ENCODE results near the gene EIPR1. TPM values are rescaled to one million over a fixed set of nuclear protein-coding genes. Genes with fewer than 3 reads are reported as not detected.
A peak's percentile ranks its signal among the peaks of the same experiment; 100 is the strongest.

Gene EIPR1
- total RNA-seq, 2 donors from 2014 or later, result 34.5 to 35.1 TPM

DNA sequence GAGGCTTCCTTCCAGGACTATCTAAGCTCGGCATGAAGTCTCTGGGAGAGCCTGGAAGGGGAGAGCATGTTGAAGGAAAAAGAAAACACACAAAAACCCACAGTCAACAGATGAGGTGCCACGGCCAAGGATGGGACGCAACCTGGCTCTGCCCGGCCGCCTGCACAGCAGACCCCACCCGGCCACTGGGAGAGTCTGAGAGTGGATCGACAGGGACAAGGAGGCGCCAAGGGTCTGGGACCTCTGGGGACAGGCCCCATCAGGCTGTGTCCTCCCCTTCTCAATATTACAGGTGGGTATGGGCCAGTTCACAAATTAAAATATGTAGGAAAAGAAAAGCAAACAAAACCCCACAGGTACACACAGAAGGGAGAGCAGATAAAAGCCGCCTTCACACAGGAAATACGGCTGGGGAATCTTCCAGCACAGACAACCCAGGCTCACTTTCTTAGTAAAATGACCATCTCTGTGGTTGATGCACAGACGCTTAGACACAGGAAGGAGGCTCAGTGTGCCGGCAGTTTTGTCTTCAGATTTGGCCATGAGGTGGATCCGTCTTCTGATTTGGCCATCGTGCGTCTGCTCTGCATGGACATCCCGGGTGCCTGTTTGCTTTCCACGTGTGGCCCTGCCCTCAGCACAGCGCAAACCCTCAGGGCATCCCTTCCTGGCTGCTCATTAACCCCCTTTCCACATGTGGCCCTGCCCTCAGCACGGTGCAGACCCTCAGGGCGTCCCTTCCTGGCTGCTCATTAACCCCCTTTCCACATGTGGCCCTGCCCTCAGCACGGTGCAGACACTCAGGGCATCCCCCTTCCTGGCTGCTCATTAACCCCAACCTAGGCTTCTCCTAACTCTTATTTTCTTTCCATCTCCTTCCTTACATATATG, 138.4 kb downstream of the EIPR1 start:
- no peaks in the 10 kb centered on the region for H3K27me3 Mint-ChIP-seq (ENCODE audit: low read depth)
- H3K9me3 Mint-ChIP-seq, result no peaks in the 10 kb centered on the region
- peak overlapping the region; percentile 36 for H3K27ac Mint-ChIP-seq
- H3K36me3 Mint-ChIP-seq (ENCODE audit: insufficient read depth in 2 of 2), result peaks cover 1 to 3% of the 10 kb centered on the region in 2 donors
- peaks cover 45% of the 10 kb centered on the region for H3K4me1 Mint-ChIP-seq (ENCODE audit: low read depth)
- H3K4me3 Mint-ChIP-seq, result no peak overlapping the region
- DNase-seq, result peak; percentile 37 to 45
- peak; percentile 89 to 93 for ATAC-seq (replicated peaks in 1 of 2)

DNA sequence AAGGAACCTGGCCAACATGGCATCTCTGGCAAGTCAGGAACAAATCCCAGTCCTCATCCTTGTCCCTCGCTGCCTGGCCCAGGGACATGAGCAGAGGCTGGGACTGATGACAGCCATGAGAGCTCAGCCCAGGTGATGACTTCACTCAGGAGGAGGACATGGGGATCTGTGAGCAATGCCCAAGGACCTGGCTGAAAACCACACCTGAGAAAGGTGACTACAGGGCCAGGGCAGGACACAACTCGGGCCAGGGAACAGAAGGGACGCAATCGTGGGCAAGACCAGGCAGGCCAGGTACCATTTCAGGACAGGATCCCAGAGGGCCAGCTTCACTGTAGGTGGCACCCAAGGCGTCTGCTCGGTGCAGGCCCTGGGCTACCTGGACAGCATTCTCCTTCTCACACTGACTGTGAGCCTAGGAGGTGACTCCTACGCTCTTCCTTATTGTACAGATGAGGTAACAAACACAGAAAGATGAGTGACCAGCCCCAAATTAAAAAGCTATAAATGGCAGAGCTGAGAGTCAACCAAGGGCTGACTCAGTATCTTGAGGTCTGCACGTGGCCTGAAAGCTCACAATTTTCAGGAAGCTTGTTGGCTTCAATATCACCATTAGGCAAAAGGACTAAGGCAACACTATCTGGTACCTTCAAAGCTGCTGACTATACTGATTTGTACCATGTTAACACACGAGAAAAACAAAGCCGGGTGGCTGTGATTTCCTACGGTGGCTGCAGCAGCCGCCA, 141.1 kb downstream of the EIPR1 start:
- Mint-ChIP-seq H3K27me3 (ENCODE audit: low read depth) (no peaks in the 10 kb centered on the region), H3K36me3 (ENCODE audit: insufficient read depth in 2 of 2) (peaks cover 3 to 20% of the 10 kb centered on the region in 2 donors), H3K9me3 (no peaks in the 10 kb centered on the region), H3K27ac (peak overlapping the region; percentile 86), H3K4me1 (ENCODE audit: low read depth) (peaks cover 19% of the 10 kb centered on the region), H3K4me3 (no peak overlapping the region)
- DNase-seq, result no peak
- no peak for ATAC-seq (replicated peaks in 1 of 2)

DNA sequence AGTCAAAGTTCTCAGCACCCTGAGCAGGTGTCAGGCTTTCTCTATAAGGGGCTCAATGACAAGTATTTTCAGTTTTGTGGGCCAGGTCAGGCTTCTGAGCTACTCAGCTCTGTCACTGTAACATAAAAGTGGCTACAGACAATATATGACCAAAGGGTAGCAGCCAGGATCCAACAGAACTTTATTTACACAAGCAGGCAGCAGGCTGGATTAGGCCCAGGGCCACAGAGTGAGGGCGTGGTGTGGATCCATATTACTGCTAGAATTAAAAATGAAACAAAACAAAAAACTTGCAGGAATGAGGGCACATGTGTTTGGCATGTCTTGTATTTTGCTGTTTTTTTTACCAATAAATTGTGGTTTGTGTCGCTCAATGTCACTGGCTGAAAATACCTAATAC, 143.7 kb downstream of the EIPR1 start:
- no peak overlapping the region for H3K4me3 Mint-ChIP-seq
- peaks cover 10 to 27% of the 10 kb centered on the region in 2 donors for H3K36me3 Mint-ChIP-seq (ENCODE audit: insufficient read depth in 2 of 2)
- DNase-seq (no peak), ATAC-seq (replicated peaks in 1 of 2) (no peak)
- H3K27ac Mint-ChIP-seq, result no peak overlapping the region
- peaks cover 0 to 4% of the 10 kb centered on the region in 2 donors for H3K9me3 Mint-ChIP-seq
- H3K27me3 Mint-ChIP-seq (ENCODE audit: low read depth), result no peaks in the 10 kb centered on the region
- peaks cover 16% of the 10 kb centered on the region for H3K4me1 Mint-ChIP-seq (ENCODE audit: low read depth)

DNA sequence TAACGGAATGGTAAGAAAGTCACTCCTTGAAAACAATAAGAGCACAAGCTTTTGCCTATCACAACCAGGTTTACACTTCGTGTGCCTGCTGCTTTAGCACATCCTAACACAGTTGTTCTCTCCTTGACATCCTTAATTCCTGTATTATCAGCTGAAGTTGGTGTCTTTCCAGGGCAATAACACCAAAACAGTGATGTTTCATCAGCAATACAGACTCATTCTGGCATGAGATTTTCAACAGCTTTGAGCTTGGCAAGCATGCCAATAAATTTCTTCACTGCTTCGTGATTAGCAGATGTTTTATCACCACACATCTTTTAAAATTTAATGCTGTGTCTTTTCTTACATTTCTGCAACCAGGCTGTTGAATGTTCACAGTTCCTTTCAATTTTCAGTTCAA, 148.4 kb downstream of the EIPR1 start:
- Mint-ChIP-seq H3K4me3 (no peak overlapping the region), H3K4me1 (ENCODE audit: low read depth) (peaks cover 22% of the 10 kb centered on the region), H3K36me3 (ENCODE audit: insufficient read depth in 2 of 2) (peaks cover 23 to 48% of the 10 kb centered on the region in 2 donors), H3K27me3 (ENCODE audit: low read depth) (no peaks in the 10 kb centered on the region), H3K9me3 (peaks cover 8 to 13% of the 10 kb centered on the region in 2 donors), H3K27ac (no peak overlapping the region)
- DNase-seq (no peak), ATAC-seq (replicated peaks in 1 of 2) (no peak)

DNA sequence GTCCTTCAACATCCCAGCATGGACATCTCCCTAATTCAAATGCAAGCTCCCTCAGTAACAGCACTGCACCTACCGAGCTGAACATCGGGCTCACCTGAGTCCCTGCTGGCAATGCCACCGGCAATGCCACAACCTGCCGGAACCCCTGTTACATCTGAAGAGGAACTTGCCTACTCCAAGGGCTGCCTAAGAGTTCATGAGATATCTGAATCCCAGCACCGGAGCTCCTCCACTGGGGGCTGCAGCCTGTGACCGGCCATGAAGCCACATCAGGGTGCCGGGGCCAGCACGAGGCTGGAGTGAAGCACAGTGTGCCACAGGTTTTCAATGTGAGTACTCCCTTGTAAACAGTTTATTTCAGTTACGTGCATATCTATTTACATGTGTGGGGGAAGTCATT, 152.9 kb downstream of the EIPR1 start:
- ATAC-seq (replicated peaks in 1 of 2), result no peak
- Mint-ChIP-seq H3K36me3 (ENCODE audit: insufficient read depth in 2 of 2) (peaks cover 30 to 43% of the 10 kb centered on the region in 2 donors), H3K27me3 (ENCODE audit: low read depth) (no peaks in the 10 kb centered on the region), H3K9me3 (peaks cover 13 to 15% of the 10 kb centered on the region in 2 donors), H3K4me1 (ENCODE audit: low read depth) (peaks cover 46% of the 10 kb centered on the region), H3K4me3 (peak overlapping the region; percentile 34 to 71), H3K27ac (peak overlapping the region; percentile 98)
- no peak for DNase-seq

DNA sequence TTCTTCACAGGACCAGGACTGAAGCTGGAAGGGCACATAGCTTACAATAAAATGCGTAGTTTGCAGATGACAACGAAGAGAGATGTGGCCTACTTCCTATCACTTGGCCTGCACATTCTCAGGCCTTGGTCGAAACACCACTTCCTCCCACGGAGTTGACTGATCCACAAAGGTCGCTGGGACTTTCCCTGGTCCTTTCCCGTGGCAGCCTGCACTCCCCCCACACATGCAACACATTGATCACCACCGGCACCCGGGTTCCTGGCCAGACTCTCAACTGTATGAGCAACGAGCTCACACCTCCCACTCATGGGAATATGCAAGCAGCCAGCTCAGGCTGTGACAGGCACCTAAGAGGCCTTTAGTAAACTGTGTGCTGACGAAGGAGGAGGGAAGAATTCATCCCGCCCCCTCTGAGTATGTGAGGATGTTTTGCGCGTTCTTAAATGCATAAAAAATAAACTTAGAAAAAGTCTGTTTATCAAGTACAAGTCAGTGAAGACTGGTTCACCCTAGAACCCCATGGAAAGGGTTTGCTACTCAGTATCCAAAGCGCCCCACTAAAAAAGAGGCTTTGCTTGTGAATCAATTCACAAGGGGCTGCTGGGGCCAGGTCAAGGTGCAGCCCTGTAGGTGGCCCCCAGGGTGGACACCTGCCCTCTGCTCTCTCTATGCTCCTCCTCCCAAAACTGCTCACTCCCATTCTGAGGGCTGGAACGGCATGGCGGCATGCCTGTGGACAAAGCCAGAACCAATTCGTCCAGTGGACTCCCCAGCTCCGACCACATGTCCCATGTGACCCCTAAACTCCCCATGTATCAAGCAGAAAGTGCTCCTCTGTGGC, 154.3 kb downstream of the EIPR1 start:
- ATAC-seq (replicated peaks in 1 of 2) (peak; percentile 89 to 91), DNase-seq (peak; percentile 89 to 94)
- peak overlapping the region; percentile 71 to 73 for H3K4me3 Mint-ChIP-seq
- H3K9me3 Mint-ChIP-seq, result peaks cover 12% of the 10 kb centered on the region in 2 donors
- peaks cover 25 to 34% of the 10 kb centered on the region in 2 donors for H3K36me3 Mint-ChIP-seq (ENCODE audit: insufficient read depth in 2 of 2)
- no peaks in the 10 kb centered on the region for H3K27me3 Mint-ChIP-seq (ENCODE audit: low read depth)
- H3K27ac Mint-ChIP-seq, result peak overlapping the region; percentile 98
- H3K4me1 Mint-ChIP-seq (ENCODE audit: low read depth), result peaks cover 46% of the 10 kb centered on the region

DNA sequence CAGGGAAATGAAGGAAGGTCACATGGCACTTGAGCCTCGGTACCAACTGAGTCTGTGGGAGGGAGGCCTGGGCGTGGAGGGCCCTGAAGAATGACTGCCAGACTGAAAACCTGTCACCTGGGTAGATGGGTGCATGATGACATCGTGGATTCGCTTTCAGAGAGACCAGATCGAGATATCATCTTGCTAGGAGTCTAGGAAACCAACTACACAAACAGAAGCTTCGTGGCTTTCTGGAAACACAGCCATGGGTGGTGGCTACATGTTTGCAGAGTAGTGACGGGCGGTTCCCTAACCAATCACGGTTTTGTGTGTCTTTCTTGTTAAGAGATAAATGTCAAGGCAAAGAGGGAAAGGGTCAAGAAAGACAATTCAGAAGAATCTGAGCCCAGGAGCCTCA, 155.0 kb downstream of the EIPR1 start:
- peaks cover 49% of the 10 kb centered on the region for H3K4me1 Mint-ChIP-seq (ENCODE audit: low read depth)
- peak overlapping the region; percentile 98 for H3K27ac Mint-ChIP-seq
- peaks cover 11 to 12% of the 10 kb centered on the region in 2 donors for H3K9me3 Mint-ChIP-seq
- DNase-seq (peak; percentile 72 to 79), ATAC-seq (replicated peaks in 1 of 2) (peak; percentile 76 to 81)
- H3K27me3 Mint-ChIP-seq (ENCODE audit: low read depth), result no peaks in the 10 kb centered on the region
- H3K4me3 Mint-ChIP-seq, result peak overlapping the region; percentile 71 to 73
- H3K36me3 Mint-ChIP-seq (ENCODE audit: insufficient read depth in 2 of 2), result peaks cover 23 to 32% of the 10 kb centered on the region in 2 donors

DNA sequence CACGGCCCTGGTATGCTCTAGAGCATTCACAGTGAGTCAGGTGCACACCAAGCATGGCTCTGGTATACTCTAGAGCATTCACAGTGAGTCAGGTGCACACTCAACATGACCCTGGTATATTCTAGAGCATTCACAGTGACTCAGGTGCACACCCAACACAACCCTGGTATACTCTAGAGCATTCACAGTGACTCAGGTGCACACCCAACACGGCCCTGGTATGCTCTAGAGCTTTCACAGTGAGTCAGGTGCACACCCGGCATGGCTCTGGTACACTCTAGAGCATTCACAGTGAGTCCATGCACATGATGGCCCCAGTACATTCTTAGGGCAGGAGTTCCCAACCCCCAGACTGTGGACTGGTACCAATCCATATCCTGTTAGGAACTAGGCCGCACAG, 158.1 kb downstream of the EIPR1 start:
- Mint-ChIP-seq H3K36me3 (ENCODE audit: insufficient read depth in 2 of 2) (peaks cover 12 to 23% of the 10 kb centered on the region in 2 donors), H3K27ac (no peak overlapping the region), H3K27me3 (ENCODE audit: low read depth) (no peaks in the 10 kb centered on the region), H3K4me3 (no peak overlapping the region), H3K4me1 (ENCODE audit: low read depth) (peaks cover 61% of the 10 kb centered on the region), H3K9me3 (peaks cover 0 to 8% of the 10 kb centered on the region in 2 donors)
- no peak for ATAC-seq (replicated peaks in 1 of 2)
- no peak for DNase-seq

DNA sequence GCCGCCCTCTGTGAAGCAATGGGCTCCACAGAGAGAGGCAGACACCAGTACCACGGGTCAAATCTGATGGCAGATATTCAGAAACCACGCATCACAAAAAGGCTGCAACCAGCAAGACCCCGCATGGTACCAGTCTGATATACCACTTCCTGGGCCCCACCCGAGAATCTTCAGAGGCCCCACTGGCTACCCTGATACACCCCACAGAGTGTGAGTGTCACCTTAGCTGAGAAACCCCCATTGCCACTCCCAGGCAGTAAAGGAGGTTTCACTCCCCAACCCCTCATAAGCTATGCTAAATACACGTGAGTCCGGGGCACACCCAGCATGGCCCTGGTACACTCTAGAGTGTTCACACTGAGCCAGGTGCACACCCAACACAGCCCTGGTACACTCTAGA, 160.0 kb downstream of the EIPR1 start:
- peaks cover 47% of the 10 kb centered on the region for H3K4me1 Mint-ChIP-seq (ENCODE audit: low read depth)
- no peak for ATAC-seq (replicated peaks in 1 of 2)
- no peak overlapping the region for H3K27ac Mint-ChIP-seq

DNA sequence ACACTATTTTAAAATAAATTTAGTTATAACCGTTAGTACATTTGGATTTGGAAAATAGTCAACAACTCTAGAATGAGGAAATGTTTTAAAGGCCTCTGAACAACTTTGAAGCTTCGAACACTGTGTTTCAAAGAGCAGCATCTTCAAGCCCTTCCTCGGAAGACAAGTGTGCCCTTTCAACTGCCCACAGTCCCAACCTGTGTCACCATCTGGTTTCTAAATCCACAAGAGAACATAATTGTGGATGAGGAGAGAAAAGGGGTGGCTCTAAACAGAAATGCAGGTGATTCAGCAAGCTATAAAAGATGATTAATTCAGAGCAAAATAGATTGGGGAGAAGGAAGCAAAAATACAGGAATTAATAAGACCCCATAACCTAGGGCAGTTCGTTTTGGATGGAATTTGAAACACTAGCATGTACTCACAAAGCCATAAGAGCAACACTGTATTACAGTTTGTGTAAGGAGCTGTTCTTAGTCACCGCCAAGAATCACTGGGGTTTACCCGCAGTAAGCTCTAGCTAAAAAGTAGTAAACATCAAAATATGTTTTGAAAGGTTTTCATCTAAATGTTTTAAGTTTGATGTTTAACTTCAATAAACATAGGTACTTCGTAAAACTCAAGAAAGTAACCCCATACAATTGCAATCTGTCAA, 160.7 kb downstream of the EIPR1 start:
- peak; percentile 60 to 79 for ATAC-seq (replicated peaks in 1 of 2)

More for the DNA sequence above, 160.0 kb downstream of the EIPR1 start:
- no peak overlapping the region for H3K4me3 Mint-ChIP-seq
- peaks cover 0 to 8% of the 10 kb centered on the region in 2 donors for H3K9me3 Mint-ChIP-seq
- no peak for DNase-seq
- H3K27me3 Mint-ChIP-seq (ENCODE audit: low read depth), result no peaks in the 10 kb centered on the region
- peaks cover 10 to 17% of the 10 kb centered on the region in 2 donors for H3K36me3 Mint-ChIP-seq (ENCODE audit: insufficient read depth in 2 of 2)

DNA sequence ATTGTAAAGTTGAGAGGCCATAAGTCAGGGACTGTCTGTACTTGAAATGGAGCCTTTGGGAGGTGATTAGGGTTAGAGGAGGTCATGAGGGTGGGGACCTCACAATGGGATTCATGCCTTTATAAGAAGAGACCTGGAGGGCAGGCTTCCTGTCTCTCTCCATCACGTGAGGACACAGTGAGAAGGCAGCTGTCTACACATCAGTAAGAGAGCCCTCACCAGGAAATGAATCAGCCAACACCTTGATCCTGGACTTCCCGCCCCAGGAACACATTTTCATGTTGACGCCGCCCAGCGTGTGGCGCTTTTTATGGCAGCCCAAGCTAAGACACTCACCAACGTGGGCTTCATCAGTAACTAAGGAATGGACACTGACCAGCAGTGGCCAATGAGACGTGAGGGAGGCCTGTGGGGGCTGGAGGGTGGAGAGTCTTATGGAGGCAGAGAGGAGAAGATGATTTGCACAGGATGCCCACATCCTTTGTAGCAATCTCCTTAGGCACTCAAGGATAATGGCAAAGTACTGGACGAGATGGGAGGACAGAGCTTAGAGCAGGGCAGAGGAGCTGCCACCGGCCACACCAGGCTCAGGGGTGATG, 162.7 kb downstream of the EIPR1 start:
- Mint-ChIP-seq H3K27me3 (ENCODE audit: low read depth) (no peaks in the 10 kb centered on the region), H3K4me3 (no peak overlapping the region), H3K36me3 (ENCODE audit: insufficient read depth in 2 of 2) (peaks cover 2 to 8% of the 10 kb centered on the region in 2 donors), H3K9me3 (no peaks in the 10 kb centered on the region), H3K27ac (no peak overlapping the region), H3K4me1 (ENCODE audit: low read depth) (peaks cover 38% of the 10 kb centered on the region)
- DNase-seq (no peak), ATAC-seq (replicated peaks in 1 of 2) (peak in 1 of 2 donors; percentile 22)

More for the DNA sequence above, 160.7 kb downstream of the EIPR1 start:
- peak overlapping the region; percentile 25 to 57 for H3K4me3 Mint-ChIP-seq
- peaks cover 40% of the 10 kb centered on the region for H3K4me1 Mint-ChIP-seq (ENCODE audit: low read depth)
- peak overlapping the region; percentile 82 for H3K27ac Mint-ChIP-seq
- DNase-seq, result no peak
- no peaks in the 10 kb centered on the region for H3K27me3 Mint-ChIP-seq (ENCODE audit: low read depth)
- H3K9me3 Mint-ChIP-seq, result peaks cover 0 to 8% of the 10 kb centered on the region in 2 donors
- H3K36me3 Mint-ChIP-seq (ENCODE audit: insufficient read depth in 2 of 2), result peaks cover 10 to 17% of the 10 kb centered on the region in 2 donors

DNA sequence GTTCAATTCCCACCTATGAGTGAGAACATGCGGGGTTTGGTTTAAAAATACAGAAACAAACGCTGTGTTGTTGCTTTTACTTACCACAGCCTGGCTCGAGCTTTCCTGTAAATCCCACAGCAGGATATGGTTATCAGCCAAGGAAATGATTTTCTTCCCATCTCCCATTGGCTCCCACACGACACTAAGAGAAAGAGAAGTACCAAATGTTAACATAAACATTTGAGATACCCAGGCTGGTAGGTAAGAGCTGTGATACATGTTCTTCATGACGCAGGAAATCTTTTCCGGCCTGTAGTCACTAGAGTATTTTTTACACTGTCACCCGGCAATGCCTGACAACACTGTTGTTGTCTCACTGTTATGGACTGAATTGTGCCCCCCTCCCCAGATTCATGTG, 163.6 kb downstream of the EIPR1 start:
- DNase-seq, result no peak
- Mint-ChIP-seq H3K27ac (no peak overlapping the region), H3K36me3 (ENCODE audit: insufficient read depth in 2 of 2) (peaks cover 2 to 7% of the 10 kb centered on the region in 2 donors), H3K4me3 (no peak overlapping the region), H3K4me1 (ENCODE audit: low read depth) (peaks cover 38% of the 10 kb centered on the region), H3K9me3 (no peaks in the 10 kb centered on the region), H3K27me3 (ENCODE audit: low read depth) (no peaks in the 10 kb centered on the region)
- no peak for ATAC-seq (replicated peaks in 1 of 2)
